ENCODE data around the gene GRIN1. TPM values are rescaled to one million over a fixed set of nuclear protein-coding genes. Genes with fewer than 3 reads are reported as not detected.

The GRIN1 gene
- total RNA-seq, 1 donor from 2014 or later = not detected

- no peaks in the 10 kb centered on the region for H3K4me1 ChIP-seq
- H3K27me3 ChIP-seq = peaks cover 84% of the 10 kb centered on the region
- no peaks in the 10 kb centered on the region for H3K9me3 ChIP-seq (ENCODE audit: low read depth)
- H3F3A ChIP-seq (ENCODE audit: low read depth) = peaks cover 17% of the 10 kb centered on the region
- H3K4me3 Mint-ChIP-seq = no peak overlapping the region
- H3K36me3 ChIP-seq = no peaks in the 10 kb centered on the region
- no peak overlapping the region for H3K4me3 ChIP-seq
- peaks cover 59% of the 10 kb centered on the region for H3K27me3 Mint-ChIP-seq (ENCODE audit: insufficient read depth, low read depth)
- H4K20me1 ChIP-seq (ENCODE audit: low read depth) = peaks cover 13% of the 10 kb centered on the region
- H3K9me3 Mint-ChIP-seq = no peaks in the 10 kb centered on the region
- H2AFZ ChIP-seq (replicated peaks) = no peak overlapping the region
- H3K27ac Mint-ChIP-seq = no peak overlapping the region
- DNase-seq (ENCODE audit: low spot score) = peak; percentile 61
- no peaks in the 10 kb centered on the region for H3K79me2 ChIP-seq (ENCODE audit: low read depth)
- H3K36me3 Mint-ChIP-seq = peaks cover 1% of the 10 kb centered on the region
- peak; percentile 36 for TF ChIP-seq EZH2phosphoT487 (IDR thresholded peaks at IDR 0.05)
- peak; percentile 63 for TF ChIP-seq EZH2 (IDR thresholded peaks at IDR 0.05)
- no peak for TF ChIP-seq CTCF (IDR thresholded peaks at IDR 0.05)
- H3K9ac ChIP-seq = no peak overlapping the region
- peaks cover 2% of the 10 kb centered on the region for H3K4me1 Mint-ChIP-seq
- no peak overlapping the region for H3K27ac ChIP-seq
- H3K4me2 ChIP-seq = no peak overlapping the region
These were observed 17.8 kb downstream of the GRIN1 start for GRCh38 chr9:137156567-137157375.

GRCh38 chr9:137157618-137158415 is 18.9 kb downstream of the GRIN1 start:
- no peak overlapping the region for H3K27ac Mint-ChIP-seq
- H3K9me3 ChIP-seq (ENCODE audit: low read depth) = no peaks in the 10 kb centered on the region
- H3F3A ChIP-seq (ENCODE audit: low read depth) = peaks cover 10% of the 10 kb centered on the region
- H3K27me3 Mint-ChIP-seq (ENCODE audit: insufficient read depth, low read depth) = peaks cover 62% of the 10 kb centered on the region
- peaks cover 88% of the 10 kb centered on the region for H3K27me3 ChIP-seq
- peak; percentile 1 for TF ChIP-seq EZH2 (IDR thresholded peaks at IDR 0.05)
- no peak for TF ChIP-seq EZH2phosphoT487 (IDR thresholded peaks at IDR 0.05)
- no peak for TF ChIP-seq CTCF (IDR thresholded peaks at IDR 0.05)
- no peak overlapping the region for H3K9ac ChIP-seq
- no peaks in the 10 kb centered on the region for H3K36me3 ChIP-seq
- H4K20me1 ChIP-seq (ENCODE audit: low read depth) = peaks cover 18% of the 10 kb centered on the region
- peaks cover 2% of the 10 kb centered on the region for H3K4me1 Mint-ChIP-seq
- H3K36me3 Mint-ChIP-seq = peaks cover 1% of the 10 kb centered on the region
- no peaks in the 10 kb centered on the region for H3K79me2 ChIP-seq (ENCODE audit: low read depth)
- DNase-seq (ENCODE audit: low spot score) = no peak
- H3K27ac ChIP-seq = no peak overlapping the region
- H2AFZ ChIP-seq (replicated peaks) = no peak overlapping the region
- H3K4me2 ChIP-seq = no peak overlapping the region
- no peak overlapping the region for H3K4me3 Mint-ChIP-seq
- no peak overlapping the region for H3K4me3 ChIP-seq
- peaks cover 8% of the 10 kb centered on the region for H3K4me1 ChIP-seq
- no peaks in the 10 kb centered on the region for H3K9me3 Mint-ChIP-seq

GRCh38 chr9:137158625-137159024 is 19.7 kb downstream of the GRIN1 start:
- TF ChIP-seq CTCF (IDR thresholded peaks at IDR 0.05) (no peak), EZH2phosphoT487 (IDR thresholded peaks at IDR 0.05) (no peak), EZH2 (IDR thresholded peaks at IDR 0.05) (no peak)
- Mint-ChIP-seq H3K36me3 (peaks cover 1% of the 10 kb centered on the region), H3K9me3 (no peaks in the 10 kb centered on the region), H3K4me1 (peaks cover 6% of the 10 kb centered on the region), H3K27ac (no peak overlapping the region), H3K4me3 (no peak overlapping the region), H3K27me3 (ENCODE audit: insufficient read depth, low read depth) (peaks cover 67% of the 10 kb centered on the region)
- no peak overlapping the region for H3K27ac ChIP-seq
- no peaks in the 10 kb centered on the region for H3K9me3 ChIP-seq (ENCODE audit: low read depth)
- peaks cover 96% of the 10 kb centered on the region for H3K27me3 ChIP-seq
- H3K4me2 ChIP-seq = no peak overlapping the region
- peaks cover 25% of the 10 kb centered on the region for H4K20me1 ChIP-seq (ENCODE audit: low read depth)
- peaks cover 3% of the 10 kb centered on the region for H3F3A ChIP-seq (ENCODE audit: low read depth)
- H3K36me3 ChIP-seq = no peaks in the 10 kb centered on the region
- H3K4me3 ChIP-seq = no peak overlapping the region
- DNase-seq (ENCODE audit: low spot score) = no peak
- no peak overlapping the region for H2AFZ ChIP-seq (replicated peaks)
- no peaks in the 10 kb centered on the region for H3K79me2 ChIP-seq (ENCODE audit: low read depth)
- no peak overlapping the region for H3K9ac ChIP-seq
- peaks cover 8% of the 10 kb centered on the region for H3K4me1 ChIP-seq
